ENCODE measurements around the gene PTPRCAP.

DNA sequence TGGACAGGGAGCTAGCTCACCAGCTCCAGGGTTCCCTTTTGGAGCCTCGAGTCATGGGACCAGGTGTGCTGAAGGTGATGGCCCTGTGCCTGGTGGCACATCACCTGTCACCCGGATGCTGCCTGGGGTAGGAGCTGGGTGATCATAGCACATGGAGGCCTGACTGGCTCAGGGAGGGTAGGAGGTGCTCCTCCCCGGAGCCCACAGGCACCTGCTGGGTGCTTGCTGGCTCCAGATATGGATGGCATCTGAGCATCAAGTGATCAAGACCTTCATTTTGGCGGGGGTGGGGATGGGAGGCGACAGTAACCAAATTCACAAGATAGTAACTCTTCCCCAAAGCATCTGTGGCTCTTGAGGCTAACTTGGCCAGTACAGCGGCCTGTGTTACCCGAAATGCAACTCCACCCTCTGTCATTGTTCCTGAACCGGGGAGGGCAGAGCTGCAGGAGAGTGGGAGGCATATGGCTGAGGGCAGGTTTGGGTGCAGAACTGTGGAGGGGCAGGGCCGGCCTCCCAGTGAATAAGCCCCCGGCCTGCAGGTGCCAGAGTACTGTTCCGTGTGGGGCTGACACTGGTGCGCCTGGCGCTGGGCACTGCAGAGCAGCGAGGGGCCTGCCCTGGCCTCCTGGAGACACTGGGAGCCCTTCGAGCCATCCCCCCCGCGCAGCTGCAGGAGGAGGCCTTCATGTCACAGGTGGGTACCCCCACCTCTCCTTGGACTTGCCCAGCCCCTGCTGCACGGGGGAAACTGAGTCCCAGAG lies 28.9 kb downstream of the PTPRCAP start:
- TF ChIP-seq, protein P1, sequence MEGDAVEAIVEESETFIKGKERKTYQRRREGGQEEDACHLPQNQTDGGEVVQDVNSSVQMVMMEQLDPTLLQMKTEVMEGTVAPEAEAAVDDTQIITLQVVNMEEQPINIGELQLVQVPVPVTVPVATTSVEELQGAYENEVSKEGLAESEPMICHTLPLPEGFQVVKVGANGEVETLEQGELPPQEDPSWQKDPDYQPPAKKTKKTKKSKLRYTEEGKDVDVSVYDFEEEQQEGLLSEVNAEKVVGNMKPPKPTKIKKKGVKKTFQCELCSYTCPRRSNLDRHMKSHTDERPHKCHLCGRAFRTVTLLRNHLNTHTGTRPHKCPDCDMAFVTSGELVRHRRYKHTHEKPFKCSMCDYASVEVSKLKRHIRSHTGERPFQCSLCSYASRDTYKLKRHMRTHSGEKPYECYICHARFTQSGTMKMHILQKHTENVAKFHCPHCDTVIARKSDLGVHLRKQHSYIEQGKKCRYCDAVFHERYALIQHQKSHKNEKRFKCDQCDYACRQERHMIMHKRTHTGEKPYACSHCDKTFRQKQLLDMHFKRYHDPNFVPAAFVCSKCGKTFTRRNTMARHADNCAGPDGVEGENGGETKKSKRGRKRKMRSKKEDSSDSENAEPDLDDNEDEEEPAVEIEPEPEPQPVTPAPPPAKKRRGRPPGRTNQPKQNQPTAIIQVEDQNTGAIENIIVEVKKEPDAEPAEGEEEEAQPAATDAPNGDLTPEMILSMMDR (IDR thresholded peaks at IDR 0.05), result no peak
- TF ChIP-seq POLR2AphosphoS5 (IDR thresholded peaks at IDR 0.05; ENCODE audit: low read depth, low read length) (no peak), JUND (IDR thresholded peaks at IDR 0.05) (no peak), EP300 (IDR thresholded peaks at IDR 0.05; ENCODE audit: borderline replicate concordance in 1 of 2, low read depth in 1 of 2, low read length in 1 of 2) (no peak), RAD21 (IDR thresholded peaks at IDR 0.05; ENCODE audit: low read length) (no peak), ELF1 (IDR thresholded peaks at IDR 0.05) (no peak), RXRA (IDR thresholded peaks at IDR 0.05; ENCODE audit: borderline replicate concordance, low read depth) (no peak), EZH2phosphoT487 (IDR thresholded peaks at IDR 0.05; ENCODE audit: borderline replicate concordance, low read depth) (no peak), RFX5 (IDR thresholded peaks at IDR 0.05; ENCODE audit: low read length) (no peak)
- TF ChIP-seq, protein P2, sequence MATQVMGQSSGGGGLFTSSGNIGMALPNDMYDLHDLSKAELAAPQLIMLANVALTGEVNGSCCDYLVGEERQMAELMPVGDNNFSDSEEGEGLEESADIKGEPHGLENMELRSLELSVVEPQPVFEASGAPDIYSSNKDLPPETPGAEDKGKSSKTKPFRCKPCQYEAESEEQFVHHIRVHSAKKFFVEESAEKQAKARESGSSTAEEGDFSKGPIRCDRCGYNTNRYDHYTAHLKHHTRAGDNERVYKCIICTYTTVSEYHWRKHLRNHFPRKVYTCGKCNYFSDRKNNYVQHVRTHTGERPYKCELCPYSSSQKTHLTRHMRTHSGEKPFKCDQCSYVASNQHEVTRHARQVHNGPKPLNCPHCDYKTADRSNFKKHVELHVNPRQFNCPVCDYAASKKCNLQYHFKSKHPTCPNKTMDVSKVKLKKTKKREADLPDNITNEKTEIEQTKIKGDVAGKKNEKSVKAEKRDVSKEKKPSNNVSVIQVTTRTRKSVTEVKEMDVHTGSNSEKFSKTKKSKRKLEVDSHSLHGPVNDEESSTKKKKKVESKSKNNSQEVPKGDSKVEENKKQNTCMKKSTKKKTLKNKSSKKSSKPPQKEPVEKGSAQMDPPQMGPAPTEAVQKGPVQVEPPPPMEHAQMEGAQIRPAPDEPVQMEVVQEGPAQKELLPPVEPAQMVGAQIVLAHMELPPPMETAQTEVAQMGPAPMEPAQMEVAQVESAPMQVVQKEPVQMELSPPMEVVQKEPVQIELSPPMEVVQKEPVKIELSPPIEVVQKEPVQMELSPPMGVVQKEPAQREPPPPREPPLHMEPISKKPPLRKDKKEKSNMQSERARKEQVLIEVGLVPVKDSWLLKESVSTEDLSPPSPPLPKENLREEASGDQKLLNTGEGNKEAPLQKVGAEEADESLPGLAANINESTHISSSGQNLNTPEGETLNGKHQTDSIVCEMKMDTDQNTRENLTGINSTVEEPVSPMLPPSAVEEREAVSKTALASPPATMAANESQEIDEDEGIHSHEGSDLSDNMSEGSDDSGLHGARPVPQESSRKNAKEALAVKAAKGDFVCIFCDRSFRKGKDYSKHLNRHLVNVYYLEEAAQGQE (IDR thresholded peaks at IDR 0.05; ENCODE audit: low read depth, low read length), result no peak
- TF ChIP-seq, protein P3, sequence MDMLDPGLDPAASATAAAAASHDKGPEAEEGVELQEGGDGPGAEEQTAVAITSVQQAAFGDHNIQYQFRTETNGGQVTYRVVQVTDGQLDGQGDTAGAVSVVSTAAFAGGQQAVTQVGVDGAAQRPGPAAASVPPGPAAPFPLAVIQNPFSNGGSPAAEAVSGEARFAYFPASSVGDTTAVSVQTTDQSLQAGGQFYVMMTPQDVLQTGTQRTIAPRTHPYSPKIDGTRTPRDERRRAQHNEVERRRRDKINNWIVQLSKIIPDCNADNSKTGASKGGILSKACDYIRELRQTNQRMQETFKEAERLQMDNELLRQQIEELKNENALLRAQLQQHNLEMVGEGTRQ (IDR thresholded peaks at IDR 0.05; ENCODE audit: borderline replicate concordance, low read depth, low read length), result no peak
